Retina (tissue), 1 donor: ENCODE measurements around the gene ANK2.

Experiments
- DNase-seq: peaks from one replicate; pipeline ENCODE4 v3.0.0-alpha.2; 2016

Gene ANK2

DNA sequence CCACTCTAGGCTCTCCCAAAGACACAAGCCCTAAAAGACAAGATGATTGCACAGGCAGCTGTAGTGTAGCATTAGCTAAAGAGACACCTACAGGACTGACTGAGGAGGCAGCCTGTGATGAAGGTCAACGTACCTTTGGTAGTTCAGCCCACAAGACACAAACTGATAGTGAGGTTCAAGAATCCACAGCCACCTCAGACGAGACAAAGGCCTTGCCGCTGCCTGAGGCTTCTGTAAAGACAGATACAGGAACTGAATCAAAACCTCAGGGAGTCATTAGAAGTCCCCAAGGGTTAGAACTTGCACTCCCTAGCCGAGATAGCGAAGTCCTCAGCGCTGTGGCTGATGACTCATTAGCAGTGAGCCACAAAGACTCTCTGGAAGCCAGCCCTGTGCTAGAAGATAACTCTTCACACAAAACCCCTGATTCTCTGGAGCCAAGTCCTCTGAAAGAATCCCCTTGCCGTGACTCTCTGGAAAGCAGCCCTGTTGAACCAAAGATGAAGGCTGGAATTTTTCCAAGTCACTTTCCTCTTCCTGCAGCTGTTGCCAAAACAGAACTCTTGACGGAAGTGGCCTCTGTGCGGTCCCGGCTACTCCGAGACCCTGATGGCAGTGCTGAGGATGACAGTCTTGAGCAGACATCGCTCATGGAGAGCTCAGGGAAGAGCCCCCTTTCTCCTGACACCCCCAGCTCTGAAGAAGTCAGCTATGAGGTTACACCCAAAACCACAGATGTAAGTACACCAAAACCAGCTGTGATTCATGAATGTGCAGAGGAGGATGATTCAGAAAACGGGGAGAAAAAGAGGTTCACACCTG, 306.3 kb downstream of the ANK2 start:
- DNase-seq = no peak

DNA sequence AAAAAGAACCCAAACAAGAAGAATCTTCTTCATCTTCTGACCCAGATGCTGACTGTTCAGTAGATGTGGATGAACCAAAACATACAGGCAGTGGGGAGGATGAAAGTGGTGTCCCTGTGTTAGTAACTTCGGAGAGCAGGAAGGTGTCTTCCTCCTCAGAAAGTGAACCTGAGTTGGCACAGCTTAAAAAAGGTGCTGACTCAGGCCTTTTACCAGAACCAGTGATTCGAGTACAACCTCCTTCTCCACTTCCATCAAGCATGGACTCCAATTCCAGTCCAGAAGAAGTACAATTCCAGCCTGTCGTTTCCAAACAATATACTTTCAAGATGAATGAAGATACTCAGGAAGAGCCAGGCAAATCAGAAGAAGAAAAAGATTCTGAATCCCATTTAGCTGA, 307.0 kb downstream of the ANK2 start:
- no peak for DNase-seq

DNA sequence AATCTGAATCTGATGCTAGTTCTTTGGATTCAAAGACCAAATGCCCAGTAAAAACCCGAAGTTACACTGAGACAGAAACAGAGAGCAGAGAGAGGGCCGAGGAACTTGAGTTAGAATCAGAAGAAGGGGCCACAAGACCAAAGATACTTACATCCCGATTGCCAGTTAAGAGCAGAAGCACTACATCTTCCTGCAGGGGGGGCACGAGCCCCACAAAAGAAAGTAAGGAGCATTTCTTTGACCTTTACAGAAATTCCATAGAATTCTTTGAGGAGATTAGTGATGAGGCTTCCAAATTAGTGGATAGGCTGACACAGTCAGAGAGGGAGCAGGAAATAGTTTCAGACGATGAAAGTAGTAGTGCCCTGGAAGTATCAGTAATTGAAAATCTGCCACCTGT, 309.3 kb downstream of the ANK2 start:
- no peak for DNase-seq

DNA sequence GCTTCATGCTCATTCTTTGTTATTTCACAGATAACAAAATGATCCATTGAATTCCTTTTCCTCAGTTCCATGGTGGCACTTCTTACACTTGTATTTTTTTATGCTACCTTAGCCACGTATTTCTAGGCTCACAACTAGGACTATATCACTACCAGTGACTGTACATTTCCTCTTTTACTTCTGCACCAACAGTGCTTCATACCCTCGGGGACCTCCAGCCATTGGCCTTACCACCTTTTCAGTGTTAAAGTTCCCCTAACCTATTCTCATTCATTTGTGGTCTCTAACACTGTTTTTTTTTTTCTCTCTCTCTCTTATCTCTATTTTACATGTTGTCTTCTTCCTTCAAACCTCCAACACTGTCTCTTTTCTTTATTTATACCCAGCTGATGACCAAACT, 315.9 kb downstream of the ANK2 start:
- DNase-seq = no peak

DNA sequence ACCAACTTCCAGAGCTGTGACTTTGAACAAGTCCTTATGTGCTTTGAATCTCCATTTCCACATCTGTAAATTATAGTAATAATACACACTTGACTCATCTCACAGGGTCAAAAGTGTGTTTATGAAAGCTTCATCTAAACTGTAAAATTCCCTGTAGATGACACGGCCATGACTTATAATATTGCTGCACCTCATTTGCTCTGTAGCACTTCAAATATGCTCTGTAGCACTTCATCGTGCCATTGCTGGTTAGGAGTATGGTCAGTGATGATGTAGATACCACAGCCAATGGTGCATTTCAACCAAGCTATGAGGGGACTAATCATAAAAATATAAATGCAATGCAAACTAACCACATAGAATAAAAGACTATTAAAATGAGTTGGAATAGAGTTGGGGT, 318.6 kb downstream of the ANK2 start:
- no peak for DNase-seq

DNA sequence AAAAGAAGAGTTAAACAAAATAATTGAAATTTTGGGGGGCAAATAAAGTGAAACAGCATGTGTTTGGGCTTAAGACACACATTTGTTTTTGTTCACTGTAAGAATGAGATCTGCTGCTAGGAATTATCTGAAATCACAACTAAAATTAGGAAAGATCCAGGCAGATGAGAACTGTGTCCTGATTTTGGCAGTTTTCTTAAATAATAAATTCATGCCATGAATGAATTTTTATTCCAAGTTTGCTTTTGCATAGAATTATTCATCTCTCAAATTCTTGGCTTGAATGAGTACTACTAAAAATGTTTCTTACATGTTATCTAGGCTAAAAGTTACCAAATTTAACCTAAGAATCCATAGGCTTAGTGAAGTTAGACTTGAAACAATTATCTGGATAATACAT, 321.7 kb downstream of the ANK2 start:
- DNase-seq = no peak

DNA sequence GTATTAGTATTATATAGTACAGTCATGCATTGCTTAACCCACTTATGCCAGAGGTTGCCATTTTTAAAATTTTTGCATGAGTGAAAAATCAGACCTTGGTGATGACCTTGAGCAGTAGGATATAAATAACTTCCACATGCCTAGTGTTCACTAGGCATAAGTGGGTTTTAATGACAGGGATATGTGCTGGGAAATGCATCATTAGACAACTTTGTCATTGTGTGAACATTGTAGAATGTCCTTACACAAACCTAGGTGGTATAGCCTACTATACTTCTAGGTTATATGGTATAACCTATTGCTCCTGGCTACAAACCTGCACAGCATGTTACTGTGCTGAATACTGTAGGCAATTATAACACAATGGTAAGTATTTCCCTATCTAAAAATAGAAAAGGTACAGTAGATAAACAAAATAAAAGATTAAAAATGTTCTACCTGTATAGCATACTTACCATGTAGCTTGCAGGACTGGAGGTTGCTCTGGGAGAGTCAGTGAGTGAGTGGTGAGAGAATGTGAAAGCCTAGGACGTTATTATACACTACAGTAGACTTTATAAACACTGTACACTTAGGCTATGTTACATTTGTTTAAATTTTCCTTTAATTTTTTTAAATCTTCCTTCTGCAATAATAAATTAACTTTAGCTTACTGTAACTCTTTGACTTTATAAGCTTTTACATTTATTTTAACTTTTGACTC, 326.7 kb downstream of the ANK2 start:
- DNase-seq = no peak

DNA sequence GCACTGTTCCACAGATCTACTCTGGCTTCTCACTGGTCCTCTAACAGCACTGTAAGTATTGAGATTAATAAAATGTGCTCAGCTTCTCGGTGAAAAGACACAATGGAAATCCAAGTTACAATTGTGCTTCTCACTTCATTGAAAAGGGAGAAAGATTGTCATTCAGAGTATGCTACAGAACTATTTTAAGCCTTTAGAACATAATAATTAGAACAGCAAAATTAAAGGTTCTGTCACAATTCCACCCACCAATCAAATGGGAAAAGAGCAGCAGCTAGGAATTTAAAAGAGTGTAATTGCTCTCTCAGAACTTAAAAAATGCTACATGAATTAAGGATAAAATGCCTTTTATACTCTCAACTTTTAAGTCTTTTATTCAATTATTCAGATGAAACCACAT, 329.4 kb downstream of the ANK2 start:
- DNase-seq = no peak

DNA sequence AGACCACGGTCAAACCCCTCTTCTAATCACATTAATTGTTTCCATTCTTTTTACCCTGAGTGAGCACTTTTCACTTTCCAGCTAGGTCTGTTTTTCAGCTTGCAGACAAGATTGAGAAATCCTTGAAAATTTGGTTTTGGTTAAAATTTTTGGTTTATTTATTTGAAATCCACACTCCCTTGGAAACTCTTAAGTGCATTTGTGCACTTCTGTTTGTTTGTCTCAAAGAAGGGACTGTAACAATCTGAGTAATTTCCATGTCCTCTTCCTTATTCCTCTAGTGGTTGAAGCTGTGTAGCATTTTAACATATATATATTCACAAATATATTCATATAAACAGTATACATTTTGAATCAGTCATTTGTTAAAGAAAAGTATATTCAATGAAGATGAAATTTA, 333.3 kb downstream of the ANK2 start:
- DNase-seq = no peak

DNA sequence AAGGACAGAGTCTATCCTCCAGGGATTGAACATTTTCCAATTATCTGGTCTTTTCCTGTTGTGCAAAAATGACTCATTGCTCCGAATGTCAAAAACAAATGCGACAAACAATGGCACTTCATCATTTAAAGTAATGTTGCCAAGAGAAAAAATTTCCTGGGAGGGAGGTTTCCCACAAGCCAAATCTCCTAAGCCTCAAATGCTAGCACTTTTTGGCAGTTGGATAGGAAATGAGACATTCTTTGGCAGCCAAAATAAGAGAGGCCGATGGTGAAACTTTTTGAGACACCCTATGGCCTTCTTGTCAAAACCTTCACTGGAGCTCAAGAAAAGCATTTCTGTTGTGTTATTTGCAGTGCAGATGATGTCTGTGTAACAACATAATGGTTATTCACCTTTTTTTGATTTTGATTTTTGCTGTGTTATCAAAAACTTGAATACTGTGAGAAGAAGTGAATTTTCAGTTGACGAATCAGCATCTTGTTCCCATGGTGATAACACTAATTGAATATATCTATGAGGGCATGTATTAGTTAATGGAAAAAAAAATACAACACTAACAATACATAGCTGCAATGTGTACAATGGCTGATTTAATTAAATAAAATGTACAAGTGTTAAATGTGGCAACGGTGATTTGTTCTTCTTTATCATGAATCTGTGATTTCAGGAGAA, 333.8 kb downstream of the ANK2 start:
- no peak for DNase-seq

DNA sequence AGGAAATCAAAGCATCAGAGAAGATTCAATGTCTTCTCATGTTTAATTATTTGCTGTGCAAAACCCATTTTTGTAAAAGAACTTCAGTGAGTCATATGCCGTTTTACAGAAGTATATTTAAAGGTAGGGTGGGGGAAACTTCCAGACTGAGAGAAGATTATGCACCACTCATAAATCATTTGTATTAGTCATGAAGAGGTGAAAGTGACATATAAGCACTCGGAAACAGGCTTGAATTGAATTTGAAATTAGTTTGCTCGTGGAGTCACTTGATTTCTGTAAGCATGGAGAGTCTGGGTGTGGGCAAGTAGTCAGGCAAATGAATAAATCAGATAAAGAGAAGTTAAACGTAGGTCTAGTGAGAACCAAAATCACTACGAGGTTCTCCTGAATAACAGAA, 335.1 kb downstream of the ANK2 start:
- DNase-seq = no peak

DNA sequence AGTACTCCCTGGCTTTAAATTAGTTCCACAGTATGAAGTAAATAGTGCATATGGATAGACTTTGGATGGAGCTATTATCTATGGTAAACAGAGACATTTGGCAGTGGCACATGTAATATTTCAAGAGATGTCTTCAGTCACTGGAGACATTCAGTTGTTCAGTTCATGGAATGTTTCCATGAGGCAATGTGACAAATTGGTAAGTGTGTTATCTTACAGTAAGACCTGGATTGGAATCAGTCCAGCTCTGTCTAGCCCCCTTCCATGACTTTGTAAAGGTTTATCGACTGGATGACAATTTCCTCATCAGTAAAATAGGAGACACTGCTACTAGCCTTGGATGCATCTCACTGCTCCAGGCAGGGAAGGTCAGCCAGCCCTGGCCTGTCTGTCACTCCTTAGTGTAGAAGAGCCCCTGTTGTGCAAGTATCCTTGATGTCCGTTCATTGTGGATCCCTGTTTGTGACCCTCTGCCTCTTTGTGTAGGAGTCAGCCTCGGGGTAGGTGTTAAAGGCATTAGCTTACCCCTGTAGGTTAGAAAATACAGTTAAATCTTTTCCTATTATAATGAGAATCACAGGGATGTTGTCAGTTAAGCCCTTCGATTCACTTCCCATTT, 335.9 kb downstream of the ANK2 start:
- DNase-seq = no peak

DNA sequence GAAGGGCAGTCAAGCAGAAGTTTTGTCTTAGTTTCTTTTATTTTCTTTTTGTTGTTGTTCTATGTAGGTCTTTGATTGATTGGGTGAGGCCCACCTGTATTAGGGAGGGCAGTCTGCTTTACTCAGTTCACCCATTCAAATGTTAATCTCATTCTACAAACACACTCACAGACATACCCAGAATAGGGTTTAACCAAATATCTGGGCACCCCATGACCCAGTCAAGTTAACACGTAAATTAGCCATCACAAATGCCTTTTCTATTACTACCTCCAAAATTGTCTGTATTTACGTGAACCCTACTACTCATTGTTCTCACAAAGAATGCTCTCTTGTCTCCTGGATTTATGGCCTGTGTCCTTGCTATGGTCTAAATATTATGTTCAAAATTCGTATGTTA, 339.7 kb downstream of the ANK2 start:
- DNase-seq = no peak

DNA sequence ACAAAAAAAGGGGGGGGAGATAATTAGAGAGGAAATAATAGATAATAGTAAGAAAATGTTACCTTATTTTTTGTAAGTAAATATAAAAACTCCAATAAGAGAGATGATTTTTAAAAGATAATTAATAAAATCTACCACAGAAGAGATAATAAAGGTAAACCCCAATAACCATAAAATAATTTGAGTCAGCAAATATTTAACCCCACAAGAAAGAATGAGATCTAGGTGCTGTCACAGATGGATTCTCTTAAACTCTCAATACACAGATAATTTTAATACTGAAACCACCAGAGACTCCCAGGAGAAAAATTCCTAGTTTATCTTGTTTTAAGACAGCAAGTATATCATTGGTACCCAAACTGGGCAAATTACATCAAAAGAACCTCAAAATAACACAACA, 341.4 kb downstream of the ANK2 start:
- DNase-seq = no peak

DNA sequence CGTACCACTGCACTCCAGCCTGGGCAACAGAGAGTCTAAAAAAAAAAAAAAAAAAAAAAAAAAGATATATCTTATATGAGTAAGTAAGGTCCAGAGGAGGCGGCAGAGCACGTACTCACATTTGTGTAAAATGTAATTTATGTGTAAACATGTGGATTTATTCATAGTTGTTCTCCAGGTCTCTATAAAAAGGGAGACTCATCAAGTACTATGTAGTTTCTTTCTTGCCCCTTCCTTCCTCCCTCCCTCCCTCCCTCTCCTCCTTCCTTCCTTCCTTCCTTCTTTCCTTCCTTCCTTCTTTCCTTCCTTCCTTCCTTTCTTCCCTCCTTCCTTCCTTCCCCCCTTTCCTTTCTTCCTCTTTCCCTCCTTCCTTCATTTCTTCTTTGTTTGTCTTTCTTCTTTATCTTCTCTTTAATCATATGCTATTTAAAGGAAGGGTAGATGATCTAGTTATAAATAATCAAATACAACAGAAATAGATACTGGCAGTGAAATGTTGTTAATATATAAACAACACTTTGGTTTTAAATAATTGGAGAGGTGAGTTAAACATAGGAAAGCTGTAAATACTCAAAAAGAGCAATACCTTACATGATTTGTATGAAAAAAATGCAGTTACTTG, 344.8 kb downstream of the ANK2 start:
- no peak for DNase-seq

DNA sequence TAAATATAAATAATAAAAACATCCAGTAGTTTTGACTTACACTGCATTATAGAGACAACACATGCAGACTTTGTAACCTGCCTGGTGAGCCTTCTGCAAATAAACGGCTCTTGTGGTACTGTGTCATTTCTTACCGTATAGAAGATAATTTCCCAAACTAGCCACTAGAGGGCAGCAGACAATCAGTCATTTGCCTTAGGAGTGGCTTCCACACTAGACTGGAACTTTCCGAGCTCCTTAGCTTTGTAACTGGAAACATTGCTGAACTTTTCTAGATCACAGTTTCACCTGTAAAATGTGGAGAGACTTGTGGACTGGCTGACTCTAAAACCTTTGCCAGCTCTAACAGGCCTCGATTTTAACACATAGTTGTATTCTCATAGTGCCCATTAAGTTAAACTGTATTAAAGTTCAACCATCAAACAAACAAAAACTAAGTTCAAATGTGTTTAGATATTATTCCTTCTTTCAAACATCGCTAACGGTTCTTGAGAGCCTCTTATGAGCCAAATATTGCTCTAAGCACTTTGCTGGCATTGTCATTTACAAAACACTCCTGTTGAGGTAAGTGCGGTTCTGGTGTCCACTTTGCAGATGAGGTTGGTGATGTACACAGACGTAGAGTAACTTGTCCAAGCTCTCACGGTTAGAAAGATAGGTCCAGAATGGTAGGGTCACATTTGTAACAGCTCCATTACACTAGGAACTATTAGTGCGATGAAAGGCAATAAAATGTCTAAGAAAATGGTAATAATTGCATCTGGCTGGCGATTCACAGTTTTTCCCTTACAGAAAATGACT, 345.5 kb downstream of the ANK2 start:
- DNase-seq = peak; percentile 71

DNA sequence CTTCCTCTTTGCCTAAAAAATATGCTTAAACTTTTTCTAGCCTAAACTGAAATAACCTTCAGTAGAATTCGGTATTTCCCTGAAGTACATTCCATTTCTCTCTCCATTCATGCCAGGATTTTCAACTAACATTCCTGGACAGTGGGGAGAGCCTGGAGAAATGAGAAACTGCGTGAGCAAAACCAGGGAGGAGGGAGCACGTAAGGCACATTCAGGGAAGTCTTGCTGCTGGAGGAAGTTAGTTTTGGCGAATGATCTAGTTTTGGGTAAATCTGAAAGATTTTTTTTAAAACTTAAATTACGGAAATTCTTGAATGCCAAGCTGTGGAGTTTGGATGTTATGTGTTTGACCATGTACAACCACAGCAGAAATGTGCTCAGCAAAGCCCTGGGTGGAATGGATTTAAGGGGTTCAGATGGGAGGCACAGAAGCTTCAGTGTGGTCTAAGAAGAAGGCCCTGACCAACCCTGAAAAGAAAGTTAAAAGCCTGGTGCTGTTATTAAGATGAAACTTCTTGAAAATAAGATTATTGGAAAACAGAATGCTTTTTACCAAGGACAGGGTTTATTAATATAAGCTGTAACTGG, 347.8 kb downstream of the ANK2 start:
- DNase-seq = no peak

DNA sequence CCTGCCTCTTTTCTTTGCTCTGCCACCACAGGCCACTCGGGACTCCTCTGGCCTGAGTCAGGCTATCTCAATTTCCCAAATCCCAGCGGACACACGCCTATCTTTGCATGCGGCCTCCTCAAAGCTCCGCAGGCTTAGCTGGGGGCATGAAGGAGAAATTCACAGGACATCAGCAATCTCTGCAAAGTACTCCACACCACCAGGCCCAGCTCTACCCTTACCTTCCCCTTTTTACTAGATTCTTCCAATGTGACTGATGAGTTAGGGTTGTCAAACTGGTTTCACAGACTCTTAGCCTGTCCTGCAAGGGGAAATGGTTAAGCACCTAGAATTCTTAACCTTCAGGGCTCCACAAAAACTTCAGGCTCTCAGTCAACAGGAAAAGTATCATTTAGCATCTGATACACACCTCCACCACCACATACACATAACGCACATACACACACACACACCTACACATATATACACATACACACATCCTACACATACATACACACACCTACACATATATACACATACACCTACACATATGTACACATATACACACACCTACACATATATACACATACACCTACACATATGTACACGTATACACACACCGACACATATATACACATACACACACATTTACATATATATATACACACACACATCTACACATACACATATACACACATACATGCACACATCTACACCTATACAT, 349.1 kb downstream of the ANK2 start:
- DNase-seq = no peak

DNA sequence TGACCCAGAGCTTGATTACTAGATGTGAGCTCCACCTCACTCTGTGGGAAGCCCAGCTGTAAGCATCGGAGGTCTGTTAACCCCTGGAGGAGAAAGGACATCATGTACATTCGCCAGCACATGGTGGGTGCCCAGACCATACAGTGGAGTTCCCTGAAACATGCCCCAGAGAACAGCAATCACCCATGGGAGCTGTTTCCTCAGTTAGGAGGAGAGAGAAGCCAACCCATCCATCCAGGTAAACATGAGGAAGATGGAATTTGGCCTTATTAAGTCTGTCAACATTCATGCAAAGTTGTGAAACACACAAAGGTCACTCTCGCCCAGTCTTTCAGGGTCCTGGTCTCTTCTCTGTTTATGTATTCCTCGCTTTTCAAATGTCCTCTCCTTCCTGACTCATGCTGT, 354.7 kb downstream of the ANK2 start:
- no peak for DNase-seq

DNA sequence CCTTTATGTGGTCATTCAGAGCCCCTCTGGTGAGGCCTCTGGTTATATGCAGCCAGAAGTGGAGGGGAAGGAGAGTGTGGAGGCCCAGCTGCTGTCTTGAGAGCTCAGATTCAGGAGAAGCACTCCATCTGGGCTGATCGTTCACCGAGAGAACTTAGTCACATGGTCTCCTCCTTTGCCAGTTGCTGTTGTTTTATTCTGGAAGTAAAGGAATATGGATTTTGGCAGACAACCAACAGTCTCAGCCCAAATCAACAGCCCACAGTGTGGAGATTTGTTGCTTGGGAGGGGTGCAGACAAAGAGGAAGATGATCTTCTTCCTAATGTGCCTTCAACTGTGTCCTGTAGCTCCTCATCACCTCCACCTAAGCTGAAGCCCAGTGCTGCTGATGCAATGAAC, 355.4 kb downstream of the ANK2 start:
- DNase-seq = no peak
